IPS DF 6.9 (cell line): ENCODE data around the gene USP16.
A peak's percentile ranks its signal among the peaks of the same experiment; 100 is the strongest.

Experiments used
- DNase-seq: peaks from one replicate; pipeline ENCODE4 v3.0.0-alpha.2; 2013; ENCODE audit warnings: low read depth, low spot score
- H3K27ac ChIP-seq: one replicate; pipeline ENCODE4 v1.5.1; 2013; ENCODE audit warnings: low read length, control low read depth
- H3K27me3 ChIP-seq: 2 replicates; pipeline ENCODE4 v1.6.1; 2013; ENCODE audit warnings: mild to moderate bottlenecking, low read length; ENCODE audit not compliant: control insufficient read depth, insufficient read depth
- H3K36me3 ChIP-seq: 2 replicates; pipeline ENCODE4 v1.6.1; 2013; ENCODE audit warnings: low read length; ENCODE audit not compliant: control insufficient read depth, insufficient read depth
- H3K4me1 ChIP-seq: 2 replicates; pipeline ENCODE4 v1.6.1; 2013; ENCODE audit warnings: low read length; ENCODE audit not compliant: control insufficient read depth, insufficient read depth
- H3K4me3 ChIP-seq: 2 replicates; pipeline ENCODE4 v1.5.1; 2013; ENCODE audit warnings: mild to moderate bottlenecking, low read length
- H3K9me3 ChIP-seq: 2 replicates; pipeline ENCODE4 v1.6.1; 2013; ENCODE audit warnings: low read length, inconsistent platforms; ENCODE audit not compliant: control insufficient read depth, insufficient read depth
- WGBS: extraction: QIAGEN DNeasy Blood & Tissue Kit; methylation state at CpG from one replicate; pipeline ENCODE4 v1.1.7; 2013; ENCODE audit warnings: mixed read lengths, missing lambda C conversion rate; ENCODE audit not compliant: insufficient read length, insufficient coverage; 5-methylcytosine and 5-hydroxymethylcytosine counted together

Gene USP16

DNA sequence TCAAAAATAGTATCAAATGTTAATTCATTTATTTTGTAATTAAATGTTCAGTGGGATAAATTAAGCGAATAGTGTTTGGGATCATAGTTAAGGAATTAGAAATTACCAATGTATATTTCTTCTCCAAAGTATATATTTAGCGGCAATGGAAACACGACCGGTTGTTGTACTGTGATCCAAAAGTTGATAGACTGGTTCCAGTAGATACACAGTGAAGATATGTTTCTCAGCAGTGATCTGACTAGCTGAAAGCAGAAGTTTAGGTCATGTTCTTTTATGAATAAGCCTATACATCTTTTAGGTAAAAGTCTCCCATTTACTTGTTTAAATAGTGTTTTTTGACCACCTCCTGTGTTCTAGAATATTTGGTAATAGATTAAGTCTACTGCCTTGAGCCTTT, 8.8 kb downstream of the USP16 start:
- Histone ChIP-seq H3K9me3 (no peaks in the 10 kb centered on the region), H3K4me1 (no peaks in the 10 kb centered on the region), H3K4me3 (no peak overlapping the region), H3K27ac (no peak overlapping the region), H3K36me3 (peaks cover 12% of the 10 kb centered on the region; the same call in 1 of the 2 replicates), H3K27me3 (no peaks in the 10 kb centered on the region)
- DNase-seq = no peak
- 100% methylated on average over 1 of the region's 4 CpGs for WGBS

DNA sequence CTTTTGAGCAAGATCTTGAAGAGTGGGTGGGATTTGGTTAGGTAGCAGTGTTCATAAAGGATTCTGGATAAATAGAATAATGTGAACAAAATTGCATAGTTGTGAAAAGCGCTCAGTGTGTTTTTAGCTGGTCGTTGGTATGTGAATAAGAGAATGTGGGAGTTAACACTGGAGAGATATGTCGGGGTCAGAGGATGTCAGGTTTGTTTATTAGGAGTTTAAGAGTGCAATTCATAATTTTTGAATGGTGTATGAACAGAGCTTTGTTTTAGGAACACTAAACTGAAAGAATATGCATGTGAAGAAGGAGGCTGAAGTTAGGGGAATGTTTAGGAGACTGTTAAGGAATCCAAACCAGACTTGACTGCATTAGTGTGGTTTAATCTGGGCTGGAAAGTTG, 9.4 kb downstream of the USP16 start:
- 100% methylated on average over 3 of the region's 3 CpGs for WGBS
- Histone ChIP-seq H3K4me3 (no peak overlapping the region), H3K27ac (no peak overlapping the region), H3K4me1 (no peaks in the 10 kb centered on the region), H3K9me3 (no peaks in the 10 kb centered on the region), H3K36me3 (peaks cover 12% of the 10 kb centered on the region; the same call in 1 of the 2 replicates), H3K27me3 (no peaks in the 10 kb centered on the region)
- no peak for DNase-seq

GRCh38 chr21:29034678-29035077, 10.2 kb downstream of the USP16 start:
- Histone ChIP-seq H3K36me3 (peaks cover 12% of the 10 kb centered on the region; the same call in 1 of the 2 replicates), H3K27ac (no peak overlapping the region), H3K4me1 (no peaks in the 10 kb centered on the region), H3K27me3 (no peaks in the 10 kb centered on the region), H3K4me3 (no peak overlapping the region), H3K9me3 (no peaks in the 10 kb centered on the region)
- no peak for DNase-seq
- WGBS = no CpG with 5 or more reads among the region's 1 CpG

GRCh38 chr21:29052224-29052623, 27.8 kb downstream of the USP16 start:
- Histone ChIP-seq H3K36me3 (no peaks in the 10 kb centered on the region; the same call in 1 of the 2 replicates), H3K4me3 (no peak overlapping the region), H3K4me1 (no peaks in the 10 kb centered on the region), H3K27me3 (no peaks in the 10 kb centered on the region), H3K27ac (no peak overlapping the region), H3K9me3 (no peaks in the 10 kb centered on the region)
- no peak for DNase-seq
- no CpG with 5 or more reads among the region's 5 CpGs for WGBS

GRCh38 chr21:29053011-29053553, 28.6 kb downstream of the USP16 start:
- no peak for DNase-seq
- Histone ChIP-seq H3K4me3 (no peak overlapping the region), H3K27me3 (no peaks in the 10 kb centered on the region), H3K4me1 (no peaks in the 10 kb centered on the region), H3K36me3 (no peaks in the 10 kb centered on the region; the same call in 1 of the 2 replicates), H3K9me3 (no peaks in the 10 kb centered on the region), H3K27ac (no peak overlapping the region)
- no CpG with 5 or more reads among the region's 5 CpGs for WGBS

DNA sequence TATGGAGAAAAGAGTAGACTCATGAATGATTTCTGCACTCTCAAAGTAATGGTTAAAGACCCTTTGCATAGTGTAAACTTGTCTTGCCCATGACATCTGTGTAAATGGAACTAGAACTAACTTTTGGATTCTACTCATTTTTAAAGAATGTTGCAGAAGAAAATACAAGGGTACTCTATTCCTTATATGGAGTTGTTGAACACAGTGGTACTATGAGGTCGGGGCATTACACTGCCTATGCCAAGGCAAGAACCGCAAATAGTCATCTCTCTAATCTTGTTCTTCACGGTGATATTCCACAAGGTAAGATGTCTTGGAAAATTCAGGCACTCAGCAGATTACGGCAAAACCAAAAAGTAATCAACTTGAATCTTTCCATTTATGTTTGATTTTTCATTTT, 29.2 kb downstream of the USP16 start:
- Histone ChIP-seq H3K4me1 (no peaks in the 10 kb centered on the region), H3K27ac (no peak overlapping the region), H3K4me3 (no peak overlapping the region), H3K9me3 (no peaks in the 10 kb centered on the region), H3K36me3 (no peaks in the 10 kb centered on the region; the same call in 1 of the 2 replicates), H3K27me3 (no peaks in the 10 kb centered on the region)
- no CpG with 5 or more reads among the region's 4 CpGs for WGBS
- DNase-seq = no peak

GRCh38 chr21:29055080-29055479, 30.6 kb downstream of the USP16 start:
- Histone ChIP-seq H3K4me1 (no peaks in the 10 kb centered on the region), H3K27me3 (no peaks in the 10 kb centered on the region), H3K4me3 (no peak overlapping the region), H3K36me3 (peaks cover 2% of the 10 kb centered on the region; the same call in 1 of the 2 replicates), H3K9me3 (no peaks in the 10 kb centered on the region), H3K27ac (no peak overlapping the region)
- no peak for DNase-seq
- WGBS = no CpG with 5 or more reads among the region's 5 CpGs

GRCh38 chr21:29056005-29056404, 31.5 kb downstream of the USP16 start:
- Histone ChIP-seq H3K9me3 (no peaks in the 10 kb centered on the region), H3K4me3 (no peak overlapping the region), H3K4me1 (no peaks in the 10 kb centered on the region), H3K36me3 (peaks cover 2% of the 10 kb centered on the region; the same call in 1 of the 2 replicates), H3K27ac (no peak overlapping the region), H3K27me3 (no peaks in the 10 kb centered on the region)
- no CpG with 5 or more reads among the region's 1 CpG for WGBS
- DNase-seq = no peak

GRCh38 chr21:29056538-29057050, 32.1 kb downstream of the USP16 start:
- no CpG with 5 or more reads among the region's 3 CpGs for WGBS
- Histone ChIP-seq H3K36me3 (peaks cover 4% of the 10 kb centered on the region; the same call in 1 of the 2 replicates), H3K9me3 (no peaks in the 10 kb centered on the region), H3K4me1 (no peaks in the 10 kb centered on the region), H3K27ac (no peak overlapping the region), H3K27me3 (no peaks in the 10 kb centered on the region), H3K4me3 (no peak overlapping the region)
- no peak for DNase-seq

DNA sequence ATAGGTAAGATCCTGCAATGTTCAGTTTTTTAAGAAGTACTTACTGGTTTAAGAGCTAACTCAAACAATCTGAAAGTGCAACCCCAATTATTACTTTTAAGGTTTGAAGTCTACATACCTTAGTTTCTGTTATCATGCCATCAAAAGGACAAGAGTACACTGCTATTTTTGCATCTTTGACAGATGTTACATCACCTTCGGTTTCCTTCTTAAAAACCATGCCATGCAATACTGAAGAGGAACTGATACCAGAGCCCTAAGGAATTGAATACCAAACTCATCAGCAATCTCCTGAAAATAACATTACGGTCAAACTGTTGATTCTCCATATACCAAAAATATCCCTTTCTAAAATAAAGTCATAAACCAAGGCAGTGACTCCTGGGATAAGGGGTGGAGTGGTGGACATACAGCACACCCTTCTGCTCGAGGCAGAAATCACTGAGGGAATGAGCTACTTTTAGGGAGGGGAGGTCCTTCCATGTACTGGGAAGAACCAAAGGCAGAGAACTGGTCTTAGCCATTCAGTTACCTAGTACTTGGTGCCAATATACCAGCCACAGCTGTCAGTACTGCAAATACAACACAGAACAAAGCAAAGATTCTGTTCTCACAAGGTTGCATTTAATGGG, 40.5 kb downstream of the USP16 start:
- 100% methylated on average over 1 of the region's 3 CpGs for WGBS
- Histone ChIP-seq H3K4me1 (no peaks in the 10 kb centered on the region), H3K9me3 (no peaks in the 10 kb centered on the region), H3K27ac (no peak overlapping the region), H3K4me3 (no peak overlapping the region), H3K27me3 (no peaks in the 10 kb centered on the region), H3K36me3 (peaks cover 18% of the 10 kb centered on the region; the same call in 1 of the 2 replicates)
- no peak for DNase-seq

DNA sequence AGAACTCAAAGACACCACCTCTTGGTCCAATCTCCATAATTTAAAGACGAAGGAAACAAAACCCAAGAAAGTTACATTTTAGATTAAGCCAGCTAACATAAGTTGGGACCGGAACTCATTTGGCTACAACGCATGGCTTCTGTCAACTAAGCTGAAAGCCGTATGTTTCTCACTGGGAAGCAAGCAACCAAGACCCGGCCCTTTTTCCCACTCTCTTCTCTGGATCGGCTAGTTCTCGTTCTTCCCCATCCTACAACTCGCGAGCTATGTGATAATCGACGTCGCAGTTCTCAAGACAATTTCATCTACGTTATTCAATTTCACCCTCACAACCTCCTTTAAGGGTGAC, 48.4 kb downstream of the USP16 start:
- DNase-seq = no peak
- no peak overlapping the region for H3K27ac ChIP-seq
- no peaks in the 10 kb centered on the region for H3K27me3 ChIP-seq
- H3K4me1 ChIP-seq = no peaks in the 10 kb centered on the region
- no peaks in the 10 kb centered on the region for H3K36me3 ChIP-seq
- peak overlapping the region; percentile 79 for H3K4me3 ChIP-seq
- no CpG with 5 or more reads among the region's 13 CpGs for WGBS
- H3K9me3 ChIP-seq = no peaks in the 10 kb centered on the region
